ENCODE results near the gene PRLR.
"Not testable (repeated sequence)": the region's sequence is repeated elsewhere in the genome, so short reads cannot be mapped to it uniquely, and the experiment has no call there.

PRLR gene

DNA sequence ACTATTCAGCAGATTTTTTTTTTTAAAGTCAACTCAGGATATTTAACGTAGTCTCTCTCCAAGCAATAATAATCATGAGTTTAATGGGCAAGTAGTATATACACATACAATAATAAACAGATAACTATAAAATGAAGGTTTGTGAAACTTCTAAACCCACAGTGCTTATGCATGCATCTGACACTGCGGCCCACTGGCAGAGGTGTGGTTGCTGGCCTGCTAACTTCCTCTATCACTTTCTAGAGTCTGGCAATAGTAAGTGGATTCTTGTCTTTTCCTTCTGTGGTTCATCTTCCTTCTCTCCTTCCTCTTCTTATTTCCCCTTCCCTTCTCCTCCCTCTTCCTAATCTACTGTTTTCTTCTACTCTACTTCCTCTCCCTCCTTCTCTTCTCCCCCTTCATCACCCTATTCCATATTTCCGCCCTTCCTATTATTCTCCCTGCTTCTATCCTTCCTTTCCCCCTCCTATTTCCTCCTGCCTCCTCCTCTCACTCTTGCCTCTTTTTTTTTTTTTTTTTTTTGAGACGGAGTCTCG is 164.0 kb downstream of the PRLR start:
- FAIRE-seq, result no peak

DNA sequence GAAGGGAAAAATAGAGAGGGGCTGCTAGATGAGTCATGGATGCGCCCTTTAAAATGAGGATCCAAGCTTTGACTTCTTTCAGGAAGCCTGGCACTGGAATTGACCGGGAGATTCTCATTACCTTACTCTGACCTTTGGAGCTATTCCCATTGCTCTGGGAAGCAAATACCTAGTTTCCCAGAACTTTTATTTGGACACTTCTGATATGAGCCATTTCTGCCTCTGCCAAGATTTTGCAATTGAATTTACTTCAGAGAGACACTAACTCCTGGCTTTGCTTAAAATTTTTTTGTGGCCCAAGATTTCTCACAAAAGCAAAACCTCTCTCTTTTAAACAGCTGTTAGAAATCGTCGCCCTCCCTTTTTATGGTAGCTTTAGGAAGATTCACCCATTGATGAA is 166.9 kb downstream of the PRLR start:
- no peak for FAIRE-seq

DNA sequence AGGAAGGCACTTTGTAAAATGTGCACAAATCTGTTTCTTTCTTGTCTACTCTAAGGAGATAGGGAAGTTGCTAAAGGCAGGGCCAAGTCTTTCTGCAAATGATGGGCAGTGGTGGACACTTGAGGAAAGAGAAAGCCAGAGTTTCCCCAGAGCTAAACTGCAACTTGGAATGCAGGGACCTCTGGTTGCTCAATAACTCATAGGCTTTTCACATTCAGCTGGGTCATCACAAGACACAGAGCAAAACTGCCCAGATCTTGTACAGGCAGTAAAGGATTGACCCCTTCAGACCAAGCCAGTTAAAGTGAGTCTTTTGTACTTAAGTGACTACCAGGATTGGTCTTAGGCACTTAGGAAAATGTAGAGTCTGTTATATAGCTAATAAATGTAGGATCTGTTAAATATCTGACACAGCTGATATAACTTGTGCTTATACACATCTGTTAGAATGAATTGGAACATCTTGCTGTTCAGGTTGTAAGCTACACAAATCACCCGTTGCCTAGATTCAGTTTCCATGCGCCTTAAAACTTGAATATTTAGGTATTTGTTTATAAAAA is 169.0 kb downstream of the PRLR start:
- no peak for FAIRE-seq

DNA sequence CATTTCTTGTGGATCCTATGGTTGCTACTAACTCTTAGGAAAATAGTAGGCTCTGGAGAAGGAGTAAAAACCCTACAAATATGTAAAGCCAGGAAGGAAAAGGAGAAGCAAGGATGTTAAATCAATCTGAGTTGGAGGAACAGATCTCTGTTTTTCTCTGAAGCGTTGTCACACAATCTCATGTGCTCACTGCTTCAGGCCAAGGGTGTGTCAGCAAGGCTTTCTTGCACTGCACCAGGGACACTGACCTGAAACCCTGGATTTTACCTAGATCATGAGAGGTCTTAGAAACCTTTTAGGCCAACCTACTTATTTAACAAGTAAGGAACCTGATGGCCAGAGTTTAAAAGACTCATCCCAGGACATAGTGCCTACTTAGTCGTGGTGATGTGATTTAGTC is 170.1 kb downstream of the PRLR start:
- no peak for FAIRE-seq

DNA sequence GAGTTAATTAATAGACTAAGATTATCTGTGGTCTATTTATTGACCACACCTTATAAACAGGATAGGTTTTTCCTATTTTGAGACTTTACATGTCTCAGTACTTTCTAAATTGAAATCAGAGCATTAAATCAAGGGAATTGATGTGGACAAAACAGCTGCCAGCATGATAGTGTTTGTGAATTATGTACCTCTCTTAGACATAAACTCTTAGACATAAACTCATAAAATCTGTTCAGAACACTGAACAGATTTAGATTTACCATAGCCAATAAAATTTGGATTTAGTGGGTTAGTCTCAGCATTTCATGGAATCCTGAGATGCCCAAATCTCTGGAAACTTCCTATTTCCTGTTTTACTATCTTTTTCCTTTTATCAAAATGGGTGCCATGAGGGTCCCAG is 171.0 kb downstream of the PRLR start:
- FAIRE-seq, result no peak

DNA sequence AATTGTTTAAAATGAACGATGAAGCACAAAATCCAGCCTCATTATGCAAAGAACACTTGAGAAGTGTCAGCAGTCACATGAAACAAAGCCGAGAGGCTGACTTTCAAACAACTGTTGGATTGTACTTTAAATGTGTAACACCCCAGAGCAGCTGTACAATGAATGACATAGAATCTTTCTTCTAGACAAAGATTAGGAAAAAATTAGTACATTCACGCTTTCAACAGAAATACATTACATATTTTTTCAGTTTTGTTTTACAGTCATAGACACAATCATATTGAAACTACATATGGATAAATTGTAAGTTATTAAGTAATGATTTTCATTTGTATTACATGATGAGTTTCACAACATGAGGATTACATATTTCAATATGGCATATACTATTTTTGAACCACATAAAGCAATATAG is 171.9 kb downstream of the PRLR start:
- no peak for FAIRE-seq

DNA sequence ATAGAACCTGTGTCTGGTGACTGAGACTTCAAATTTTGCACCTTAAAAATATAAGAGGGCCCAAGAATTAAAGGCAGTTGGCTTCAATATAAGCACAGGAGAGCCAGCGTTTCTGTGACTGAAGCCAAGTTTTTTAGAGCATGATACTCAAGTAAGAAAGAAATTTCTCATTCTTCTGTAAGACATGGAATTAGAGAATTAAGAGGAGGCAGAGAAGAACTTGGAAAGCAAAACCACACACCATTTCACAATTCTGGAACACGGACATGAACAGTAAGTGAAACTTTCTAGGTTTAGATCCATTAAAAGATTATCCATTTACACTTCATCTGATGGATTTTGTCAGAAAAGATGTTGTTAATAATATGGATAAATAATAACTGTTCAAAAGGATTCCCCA is 173.6 kb downstream of the PRLR start:
- no peak for FAIRE-seq

DNA sequence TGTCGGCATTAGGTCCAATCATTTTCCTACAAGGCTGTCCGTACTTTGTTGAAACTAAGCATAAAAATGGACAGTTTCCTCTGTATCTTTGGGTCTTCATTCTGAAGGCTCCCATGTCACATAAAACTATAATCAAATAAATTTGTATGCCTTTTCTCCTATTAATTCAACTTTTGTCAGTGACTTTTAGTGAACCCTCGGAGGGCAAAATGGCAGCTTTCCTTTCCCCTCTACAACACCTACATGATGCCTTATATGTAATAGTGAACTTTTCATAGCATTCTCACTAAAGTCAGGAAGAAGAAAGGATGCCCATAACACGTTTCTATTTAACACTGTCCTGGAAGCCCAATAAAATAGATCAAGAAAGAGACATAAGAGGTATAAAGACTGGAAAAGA is 177.4 kb downstream of the PRLR start:
- no peak for FAIRE-seq

DNA sequence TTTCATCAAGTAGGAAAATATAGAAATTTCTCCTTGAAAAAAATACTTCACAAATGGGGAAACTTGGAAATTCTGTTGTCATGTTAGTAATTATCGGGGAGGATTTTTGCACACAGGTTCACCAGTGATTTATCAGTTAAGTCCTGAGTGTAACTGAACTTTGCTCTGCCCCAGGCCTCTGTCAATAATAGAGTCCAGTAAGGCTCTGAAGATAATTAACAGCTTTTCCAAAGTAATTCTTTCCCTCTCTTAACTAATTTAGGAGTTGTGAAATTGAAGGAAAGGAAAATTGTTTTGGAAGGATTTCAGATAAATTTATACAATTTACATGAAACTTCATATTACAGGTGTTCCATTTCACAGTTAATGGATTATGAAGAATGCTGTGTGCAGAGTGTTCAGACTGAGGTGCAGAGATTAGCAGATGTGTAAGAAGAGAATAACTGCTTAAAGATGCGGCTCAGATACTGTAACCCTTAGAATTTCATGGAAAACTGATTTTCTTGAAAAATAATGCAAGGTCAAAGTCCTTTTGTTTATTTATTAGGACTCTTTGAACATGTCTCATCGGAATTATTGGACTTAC is 179.7 kb downstream of the PRLR start:
- no peak for FAIRE-seq

DNA sequence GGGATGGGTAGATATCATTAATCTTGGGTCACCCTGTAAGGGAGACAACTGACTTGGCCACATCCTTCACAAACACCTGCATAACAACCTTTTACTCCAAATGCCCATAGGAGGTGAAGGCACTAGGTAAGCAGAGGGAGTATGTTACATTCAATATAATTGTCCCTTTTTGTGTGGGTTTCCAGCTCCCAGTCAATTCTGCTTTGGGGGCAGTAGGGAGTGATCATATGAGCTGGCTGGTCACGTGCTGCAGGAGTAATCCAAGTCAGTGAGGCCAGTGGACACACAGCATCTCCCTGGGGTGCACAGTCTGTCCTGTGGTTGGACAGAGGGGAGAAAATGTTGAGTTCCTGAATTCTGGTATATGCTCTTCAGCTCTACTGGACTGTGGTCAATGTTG is 181.4 kb downstream of the PRLR start:
- no peak for FAIRE-seq

DNA sequence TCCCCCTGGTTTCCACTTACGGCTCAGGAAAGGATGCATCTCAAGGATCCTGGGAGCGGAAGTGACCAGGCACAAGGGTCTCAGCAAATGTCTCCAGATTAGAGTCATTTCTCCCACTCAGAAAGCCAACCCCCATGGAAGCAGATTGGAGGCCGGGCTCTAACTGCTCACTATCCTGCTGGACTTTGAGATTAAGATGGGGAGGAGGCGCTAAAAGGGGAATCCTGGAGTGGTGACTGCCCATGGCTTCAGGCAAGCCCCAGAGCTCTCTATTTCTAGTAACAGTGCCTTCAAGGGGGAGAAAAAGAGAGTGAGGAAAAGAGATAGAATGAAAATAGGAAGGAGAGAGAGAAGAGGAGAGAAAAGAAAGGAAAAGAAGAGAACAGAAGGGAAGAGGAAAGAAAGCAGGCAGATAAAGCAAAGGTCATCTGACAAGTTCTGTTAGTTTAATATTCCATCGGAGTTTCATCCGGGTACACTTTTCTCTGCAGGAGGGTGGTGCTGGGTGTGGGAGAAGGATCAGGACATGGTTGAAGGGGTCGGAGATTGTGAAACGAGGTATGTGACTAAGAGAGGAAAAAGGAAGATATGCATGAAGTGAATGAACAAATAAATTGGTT is 182.4 kb downstream of the PRLR start, which contains the start of gene AGXT2:
TSS of gene AGXT2 (minus strand) at position 165 of the 620 bp plus-strand sequence. CDS start at position 108, 57 bp downstream.
- no peak for FAIRE-seq

DNA sequence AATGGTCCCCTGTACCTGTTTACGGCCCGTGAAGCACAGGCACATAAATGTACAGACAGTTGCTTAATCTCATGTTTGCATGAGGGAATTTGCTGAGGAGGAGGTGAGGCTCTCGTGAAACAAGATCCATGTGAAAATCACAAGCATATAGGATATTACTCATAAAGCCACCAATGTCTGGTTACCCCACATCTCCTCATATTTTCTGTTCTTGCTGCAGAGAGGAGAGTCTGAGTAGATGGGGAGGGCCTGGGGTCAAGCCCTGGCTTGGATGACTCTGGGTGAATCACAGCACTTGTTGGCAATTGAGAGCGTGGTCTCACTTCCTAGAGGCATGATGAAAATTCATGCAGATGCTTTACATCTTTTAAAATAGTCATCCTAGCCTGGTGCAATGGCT is 183.5 kb downstream of the PRLR start:
- no peak for FAIRE-seq

DNA sequence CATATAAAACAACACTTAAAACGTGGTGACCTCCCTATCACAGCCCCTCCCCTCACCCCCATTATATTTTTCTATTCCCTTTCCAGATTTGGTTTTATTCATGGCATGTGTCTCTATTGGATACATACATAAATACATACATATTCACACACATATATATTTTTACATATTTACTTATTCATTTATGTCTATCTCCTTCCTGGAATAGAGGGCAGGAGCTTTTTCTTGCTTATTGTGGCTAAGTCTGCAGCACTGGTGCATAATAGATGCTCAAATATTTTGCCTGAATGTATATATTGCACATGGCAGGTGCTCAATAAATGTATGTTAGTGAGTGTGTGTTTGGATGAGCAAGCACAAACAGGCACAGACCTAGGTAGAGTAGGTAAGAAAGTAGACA is 185.0 kb downstream of the PRLR start:
- no peak for FAIRE-seq

DNA sequence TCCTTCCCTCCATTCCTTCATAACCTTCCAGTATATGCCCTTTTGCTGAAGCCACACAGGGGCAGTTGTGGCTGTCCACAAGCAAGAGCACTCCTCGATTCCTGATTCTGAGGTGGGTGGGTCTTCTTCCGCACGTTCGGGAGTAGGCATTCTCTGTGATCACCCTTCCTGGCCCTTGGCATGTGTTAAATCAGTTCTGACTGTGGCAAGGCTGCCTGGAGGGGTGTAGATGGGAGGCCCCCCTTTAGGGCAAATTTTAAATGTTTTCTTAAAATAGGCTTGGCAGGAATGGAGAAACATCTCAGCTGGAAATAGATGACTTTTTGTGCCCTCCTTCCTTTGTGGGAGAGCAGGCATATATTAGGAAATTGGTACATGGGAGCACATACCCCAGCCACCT is 185.6 kb downstream of the PRLR start:
- no peak for FAIRE-seq

DNA sequence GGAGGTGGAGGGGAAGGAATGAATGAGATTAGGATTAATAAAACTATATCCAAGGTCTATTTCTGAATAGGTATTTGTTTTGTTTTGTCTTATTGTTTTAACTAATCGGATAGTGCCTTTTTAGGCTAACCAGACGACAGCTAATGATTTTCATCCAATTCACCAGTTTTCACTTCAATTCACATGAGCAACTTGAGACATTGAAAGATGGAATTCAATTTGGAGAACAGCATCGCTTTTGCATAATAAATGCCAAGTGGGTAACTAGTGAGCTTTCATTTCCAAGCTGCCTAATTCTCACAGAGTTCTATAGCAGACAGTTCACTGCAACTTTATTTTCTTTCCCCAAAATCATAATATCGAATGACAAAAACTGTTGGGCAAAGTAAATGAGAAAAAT is 187.5 kb downstream of the PRLR start:
- FAIRE-seq, result no peak

DNA sequence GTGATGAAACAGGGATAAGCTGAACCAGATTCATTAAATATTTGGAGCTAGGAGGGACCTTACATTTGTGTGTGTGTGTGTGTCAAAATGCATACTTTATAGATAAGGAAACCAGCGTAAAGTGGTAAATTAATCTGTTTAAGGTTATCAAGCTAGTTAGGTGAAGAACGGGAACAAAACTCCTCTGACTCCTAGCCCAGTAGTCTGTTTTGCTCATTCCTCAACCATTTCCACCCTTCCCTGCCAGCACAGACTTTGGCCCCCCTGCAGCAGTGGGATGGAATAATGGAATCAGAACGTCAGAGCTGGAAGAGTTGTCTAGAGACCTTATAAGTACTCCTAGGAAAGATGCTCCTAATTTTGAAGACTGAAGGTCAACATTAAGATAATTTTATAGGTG is 189.0 kb downstream of the PRLR start:
- no peak for FAIRE-seq

DNA sequence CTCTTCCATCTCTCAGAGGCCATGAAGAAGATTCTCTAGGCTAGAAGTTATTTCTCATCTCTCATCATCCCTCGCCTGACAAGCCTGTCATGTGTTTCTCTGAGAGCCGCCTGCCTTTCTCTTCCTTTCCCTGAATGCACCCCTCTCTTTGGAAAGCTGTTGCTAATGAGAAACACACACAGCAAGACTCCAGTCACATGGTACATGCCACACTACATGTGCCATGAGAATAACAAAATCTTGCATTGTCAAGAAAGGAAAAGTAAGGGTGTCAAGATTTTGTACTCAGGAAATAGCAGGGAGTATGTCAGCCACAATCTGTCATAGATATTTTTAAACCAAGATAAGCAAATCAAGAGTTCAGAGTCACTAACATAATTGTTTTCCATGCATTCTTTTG is 191.4 kb downstream of the PRLR start:
- no peak for FAIRE-seq

DNA sequence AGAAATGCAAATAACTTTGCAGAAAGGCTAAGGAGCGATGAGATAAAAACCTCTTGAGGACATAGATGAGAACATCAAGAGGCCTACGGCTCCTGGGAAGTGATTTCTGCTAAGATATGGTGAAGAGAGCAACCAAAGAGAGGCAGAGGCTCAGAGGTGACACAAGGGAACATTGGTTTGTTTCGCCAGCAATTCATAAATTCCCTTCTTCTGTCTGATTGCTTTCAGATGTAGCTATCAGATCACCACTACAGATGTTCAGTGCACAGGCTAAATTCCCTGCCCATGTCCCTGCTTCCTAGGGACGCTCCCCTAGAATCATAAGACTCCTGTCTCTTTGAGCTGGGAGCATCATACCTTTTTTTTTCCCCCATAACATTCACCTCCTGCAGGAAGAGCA is 193.8 kb downstream of the PRLR start:
- FAIRE-seq, result no peak

DNA sequence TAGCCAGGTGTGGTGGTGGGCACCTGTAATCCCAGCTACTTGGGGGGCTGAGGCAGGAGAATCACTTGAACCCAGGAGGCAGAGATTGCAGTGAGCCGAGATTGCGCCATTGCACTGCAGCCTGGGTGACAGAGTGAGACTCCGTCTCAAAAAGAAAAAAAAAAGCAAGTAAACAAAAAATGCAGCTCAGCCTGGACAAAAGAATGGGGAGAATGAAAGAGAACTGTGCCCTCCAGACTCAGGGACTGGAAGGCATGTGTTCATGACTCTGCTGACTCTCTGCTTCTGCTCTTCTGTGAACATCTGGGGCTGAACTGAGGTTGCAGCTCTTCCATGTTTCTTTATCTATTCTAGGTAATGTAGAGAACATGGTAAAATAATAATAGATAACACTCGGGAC is 194.4 kb downstream of the PRLR start:
- FAIRE-seq, result not testable (repeated sequence)

DNA sequence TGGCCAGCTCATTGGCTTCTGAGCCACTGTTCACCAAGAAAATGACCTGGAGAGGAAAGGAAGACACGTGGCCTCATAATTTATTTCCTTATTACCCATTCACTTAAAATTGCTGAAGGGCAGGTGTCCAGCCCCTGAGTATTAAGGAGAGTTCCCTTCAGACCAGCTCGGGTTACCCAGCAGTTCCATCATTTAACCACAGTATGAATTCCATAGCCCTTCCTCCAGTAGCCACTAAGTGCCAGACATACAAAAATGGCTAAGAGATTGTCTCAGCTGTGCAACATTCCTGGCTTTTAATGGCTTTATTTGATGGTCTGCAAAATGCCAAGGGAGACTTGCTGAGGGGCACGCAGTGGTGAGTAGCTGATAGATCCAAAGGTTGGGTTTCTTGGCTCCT is 195.0 kb downstream of the PRLR start:
- no peak for FAIRE-seq

DNA sequence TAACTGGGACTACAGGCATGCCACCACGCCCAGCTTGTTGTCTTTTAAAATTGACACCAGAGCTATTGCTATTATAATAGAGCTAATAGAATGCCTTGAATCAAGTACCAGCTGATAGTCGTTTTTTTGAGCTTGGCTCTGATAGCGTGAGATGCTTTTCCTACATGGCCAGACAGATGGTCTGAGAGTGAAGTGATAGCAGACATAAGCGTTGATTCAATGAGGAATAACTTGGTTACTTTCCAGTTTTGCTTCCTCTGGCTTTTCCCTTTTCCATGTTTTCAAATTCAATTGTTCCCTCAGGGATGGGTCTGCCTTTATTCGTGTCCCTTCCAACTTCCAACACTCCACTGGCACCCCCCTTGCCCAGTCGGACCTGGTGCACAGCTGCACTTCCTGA is 197.9 kb downstream of the PRLR start:
- no peak for FAIRE-seq

DNA sequence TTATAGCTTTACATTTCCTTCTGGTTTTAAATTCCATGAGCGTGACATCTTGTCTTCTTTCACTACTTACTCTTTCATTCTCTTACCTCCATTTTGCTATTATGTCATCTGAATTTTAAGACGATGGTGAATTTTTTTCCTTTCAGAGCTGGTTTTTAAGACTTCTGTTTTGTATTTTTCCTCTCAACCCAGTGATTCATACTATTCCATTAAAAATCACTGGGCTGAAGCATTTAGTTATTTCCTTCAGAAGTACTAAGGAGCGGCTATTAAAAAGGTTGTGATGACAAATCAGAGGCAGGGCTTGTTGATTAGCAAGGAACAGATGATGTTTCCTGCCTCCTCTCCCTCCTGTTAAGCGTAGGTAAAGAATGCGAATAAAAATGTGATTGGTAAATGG is 199.0 kb downstream of the PRLR start:
- no peak for FAIRE-seq

DNA sequence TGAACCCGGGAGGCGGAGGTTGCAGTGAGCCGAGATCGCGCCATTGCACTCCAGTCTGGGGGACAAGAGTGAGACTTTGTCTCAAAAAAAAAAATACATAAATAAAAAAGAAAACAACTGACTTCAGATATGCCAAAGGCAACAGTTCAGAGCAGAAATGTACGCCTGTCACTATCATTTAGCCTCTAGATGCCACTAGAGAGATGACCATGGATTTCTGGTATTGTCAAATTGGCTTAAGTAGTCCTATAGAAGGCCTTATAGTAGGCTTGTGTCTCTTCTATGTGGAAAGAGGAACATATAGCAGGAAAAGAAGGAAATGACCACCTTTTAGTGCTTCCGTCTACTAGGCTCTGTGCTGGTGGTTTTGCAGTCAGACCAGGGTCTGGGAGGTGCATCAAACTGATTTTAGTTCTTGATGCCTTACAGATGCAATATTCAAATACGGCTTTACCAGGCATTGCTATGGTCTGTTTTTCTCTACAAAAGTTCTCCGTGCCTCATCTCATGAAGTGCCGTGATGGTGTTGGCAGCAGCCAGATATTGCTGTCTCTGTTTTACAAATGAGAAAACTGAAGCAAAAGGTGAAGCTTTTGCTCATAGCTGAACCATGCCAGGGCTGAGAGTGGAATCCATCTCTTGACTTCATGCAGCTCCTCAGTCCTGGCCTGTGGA is 199.7 kb downstream of the PRLR start:
- FAIRE-seq, result no peak

DNA sequence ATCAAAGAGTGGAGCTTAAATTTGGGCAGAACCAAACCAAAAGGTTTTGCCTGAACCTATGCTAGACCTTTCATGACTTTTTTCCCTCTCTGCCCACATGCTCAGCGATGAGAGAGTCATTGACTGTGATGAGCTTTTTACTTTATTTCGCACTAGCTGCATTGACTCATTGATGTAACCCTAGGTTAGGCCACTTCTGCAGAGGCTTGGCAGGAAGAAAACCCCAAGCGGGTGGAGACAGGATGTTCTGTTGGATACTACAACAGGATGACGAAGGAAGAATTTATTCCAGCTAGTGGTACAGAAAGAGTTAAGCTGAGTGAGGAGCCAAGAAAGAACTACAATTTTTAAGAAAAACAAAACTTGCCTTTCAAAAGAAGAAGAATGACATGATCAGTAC is 201.0 kb downstream of the PRLR start:
- FAIRE-seq, result no peak
